ENCODE measurements around the gene HSD17B3. TPM values are rescaled to one million over a fixed set of nuclear protein-coding genes. Genes with fewer than 3 reads are reported as not detected.

The HSD17B3 gene
- total RNA-seq, 1 donor: not detected

- H3K4me3 ChIP-seq (ENCODE audit: low read depth, low read length): no peak overlapping the region
- DNase-seq (ENCODE audit: low read depth): no peak
- no peak for TF ChIP-seq CTCF (IDR thresholded peaks at IDR 0.05; ENCODE audit: insufficient read depth, low read depth, low read length)
Observed at GRCh38 chr9:96251451-96251850, 50.5 kb downstream of the HSD17B3 start.

GRCh38 chr9:96249746-96250145 is 52.2 kb downstream of the HSD17B3 start:
- no peak overlapping the region for H3K4me3 ChIP-seq (ENCODE audit: low read depth, low read length)
- DNase-seq (ENCODE audit: low read depth): no peak
- TF ChIP-seq CTCF (IDR thresholded peaks at IDR 0.05; ENCODE audit: insufficient read depth, low read depth, low read length): no peak

DNA sequence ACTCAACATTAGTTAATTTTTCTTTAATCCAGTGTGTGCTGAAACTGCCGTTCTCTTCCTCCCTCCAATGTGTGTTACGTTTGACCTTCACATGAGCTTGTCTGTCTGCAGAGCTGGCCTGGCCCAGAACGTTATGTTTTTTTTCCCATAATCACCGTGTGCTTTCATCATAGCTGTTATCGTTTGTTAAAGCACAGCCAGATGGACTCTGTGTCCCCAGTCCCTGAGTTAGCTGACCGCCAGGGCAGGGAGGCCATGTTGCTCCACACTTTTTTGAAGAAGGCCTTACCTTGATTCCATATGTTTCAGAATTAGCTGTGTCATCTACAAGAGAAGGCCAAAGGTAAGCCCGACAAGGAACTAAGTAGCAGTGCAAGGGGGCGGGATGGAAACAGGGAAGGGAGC is 55.7 kb downstream of the HSD17B3 start:
- no peak for DNase-seq (ENCODE audit: low read depth)
- H3K4me3 ChIP-seq (ENCODE audit: low read depth, low read length): no peak overlapping the region
- TF ChIP-seq CTCF (IDR thresholded peaks at IDR 0.05; ENCODE audit: insufficient read depth, low read depth, low read length): no peak

- peak; percentile 12 for TF ChIP-seq CTCF (IDR thresholded peaks at IDR 0.05; ENCODE audit: insufficient read depth, low read depth, low read length)
- no peak overlapping the region for H3K4me3 ChIP-seq (ENCODE audit: low read depth, low read length)
- DNase-seq (ENCODE audit: low read depth): no peak
Observed at GRCh38 chr9:96245399-96245798, 56.6 kb downstream of the HSD17B3 start.

GRCh38 chr9:96243778-96244177 is 58.2 kb downstream of the HSD17B3 start:
- H3K4me3 ChIP-seq (ENCODE audit: low read depth, low read length): no peak overlapping the region
- no peak for DNase-seq (ENCODE audit: low read depth)
- TF ChIP-seq CTCF (IDR thresholded peaks at IDR 0.05; ENCODE audit: insufficient read depth, low read depth, low read length): no peak

DNA sequence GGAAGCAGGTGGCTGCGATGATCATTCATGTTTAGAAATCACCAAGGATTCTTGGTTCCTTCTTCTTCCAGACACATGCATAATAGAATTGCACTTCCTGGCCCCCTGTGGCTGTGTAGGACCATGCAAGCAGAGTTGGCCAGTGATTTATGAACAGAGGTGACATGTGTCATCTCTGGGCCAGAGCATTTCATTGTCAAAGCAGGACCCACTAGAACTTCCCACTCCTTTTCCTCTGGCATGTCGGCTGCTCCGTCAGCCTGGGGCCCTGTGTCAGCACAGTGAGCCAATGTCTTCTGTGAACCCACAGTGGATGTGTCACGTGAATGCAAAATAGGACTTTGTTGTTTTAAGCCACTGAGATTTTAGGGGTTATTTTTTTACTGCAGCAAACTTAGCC is 59.2 kb downstream of the HSD17B3 start:
- TF ChIP-seq CTCF (IDR thresholded peaks at IDR 0.05; ENCODE audit: insufficient read depth, low read depth, low read length): no peak
- no peak overlapping the region for H3K4me3 ChIP-seq (ENCODE audit: low read depth, low read length)
- DNase-seq (ENCODE audit: low read depth): peak; percentile 11

- H3K4me3 ChIP-seq (ENCODE audit: low read depth, low read length): no peak overlapping the region
- no peak for DNase-seq (ENCODE audit: low read depth)
- TF ChIP-seq CTCF (IDR thresholded peaks at IDR 0.05; ENCODE audit: insufficient read depth, low read depth, low read length): no peak
Observed at GRCh38 chr9:96241391-96241809, 60.6 kb downstream of the HSD17B3 start.
